D721Med (cell line): ENCODE results near the gene SAE1.
"Not testable (repeated sequence)": the region's sequence is repeated elsewhere in the genome, so short reads cannot be mapped to it uniquely, and the experiment has no call there.

ENCODE experiments used
- DNase-seq: peaks from one replicate; pipeline ENCODE4 v3.0.0; 2011; ENCODE audit warnings: low spot score; ENCODE audit not compliant: insufficient read length
- FAIRE-seq: peaks from 2 replicates; lab custom pipeline; 2011; peaks lifted over from hg19 to GRCh38; lab: Jason Lieb, UNC
- CTCF ChIP-seq: IDR thresholded peaks from 2 replicates; pipeline ENCODE4 v1.5.1; 2012; ENCODE audit warnings: mild to moderate bottlenecking, control low read depth; ENCODE audit not compliant: insufficient read depth; ENCODE audit errors: missing control alignments

The SAE1 gene

GRCh38 chr19:47097396-47098201 is 33.0 kb upstream of the SAE1 start:
- DNase-seq (peak; percentile 78), FAIRE-seq (no peak)
- no peak for TF ChIP-seq CTCF

GRCh38 chr19:47098608-47099007 is 32.0 kb upstream of the SAE1 start:
- FAIRE-seq = no peak
- no peak for TF ChIP-seq CTCF
- no peak for DNase-seq

- no peak for FAIRE-seq
- TF ChIP-seq CTCF = no peak
- DNase-seq = no peak
These were observed 31.0 kb upstream of the SAE1 start for GRCh38 chr19:47099576-47100050.

- DNase-seq (no peak), FAIRE-seq (no peak)
- no peak for TF ChIP-seq CTCF
These were observed 30.3 kb upstream of the SAE1 start for GRCh38 chr19:47100290-47100689.

GRCh38 chr19:47101116-47101515 is 29.5 kb upstream of the SAE1 start:
- not testable (repeated sequence) for DNase-seq, FAIRE-seq

- DNase-seq = no peak
- FAIRE-seq = no peak
- no peak for TF ChIP-seq CTCF
These were observed 28.1 kb upstream of the SAE1 start for GRCh38 chr19:47102346-47103060.

- TF ChIP-seq CTCF = no peak
- FAIRE-seq (no peak), DNase-seq (no peak)
These were observed 26.0 kb upstream of the SAE1 start for GRCh38 chr19:47104680-47105079.
